NCI-H748 treated with DMSO at 0.1 percent for 48 hours (cell line): ENCODE data around the gene NCOA6.
"Not testable (repeated sequence)": the region's sequence is repeated elsewhere in the genome, so short reads cannot be mapped to it uniquely, and the experiment has no call there.

Source experiments
- DNase-seq: peaks from one replicate; lab custom pipeline; 2025; lab: John Stamatoyannopoulos, UW

Gene NCOA6

DNA sequence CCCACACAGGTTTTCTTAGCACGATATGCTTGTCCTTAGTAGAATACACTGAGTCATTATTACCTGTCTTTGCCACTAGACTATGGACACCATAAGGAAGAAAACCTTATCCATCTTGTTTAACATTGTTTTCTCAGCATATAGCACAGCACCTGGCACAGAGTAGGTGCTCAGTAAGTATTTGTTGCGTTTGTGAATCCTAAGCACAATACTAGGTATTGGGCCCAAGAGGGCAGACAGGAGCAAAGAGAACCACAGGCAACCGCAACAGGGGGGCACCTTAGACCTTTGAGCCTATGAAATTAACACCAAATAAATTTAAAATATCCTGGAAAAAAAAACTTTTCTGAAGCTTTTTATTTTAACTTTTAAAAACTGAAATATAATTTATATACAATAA, 3.7 kb upstream of the NCOA6 start:
- DNase-seq, result no peak

DNA sequence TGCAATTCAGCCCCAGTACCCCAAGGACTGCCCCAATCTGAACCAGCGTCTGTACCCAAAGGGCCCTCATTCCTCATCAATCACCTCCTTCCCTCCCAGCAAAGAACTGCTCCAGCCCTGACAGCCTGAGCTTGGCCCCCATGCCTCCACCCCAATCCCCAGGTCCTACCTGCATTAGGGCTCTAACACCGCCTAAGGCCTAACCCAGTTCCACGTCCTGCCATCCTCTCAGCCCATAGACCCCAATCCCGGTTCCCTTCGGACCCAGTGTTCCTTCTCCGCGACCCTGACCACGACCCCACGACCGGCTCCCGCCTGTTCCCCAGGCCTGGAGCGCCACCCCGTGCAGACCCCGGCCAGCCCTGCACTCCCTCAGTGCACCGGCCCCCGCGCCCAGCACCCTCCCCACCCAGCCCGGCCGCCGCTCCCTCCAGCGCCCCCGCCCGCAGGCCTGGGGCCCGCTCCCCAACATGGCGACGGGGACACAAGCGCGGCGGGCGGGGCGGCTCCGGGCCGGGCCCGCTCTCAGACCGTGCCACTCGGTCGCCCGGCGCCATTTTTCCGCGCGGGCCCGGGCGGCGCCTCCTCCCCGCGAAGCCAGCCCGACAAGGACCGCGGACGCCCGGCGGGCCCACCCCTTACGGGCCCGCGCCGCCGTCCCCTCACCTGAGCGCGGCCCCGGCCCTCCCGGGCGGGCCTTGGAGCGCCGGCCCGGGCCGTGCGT, 483 bp downstream of the NCOA6 start:
- peak; percentile 49 for DNase-seq

DNA sequence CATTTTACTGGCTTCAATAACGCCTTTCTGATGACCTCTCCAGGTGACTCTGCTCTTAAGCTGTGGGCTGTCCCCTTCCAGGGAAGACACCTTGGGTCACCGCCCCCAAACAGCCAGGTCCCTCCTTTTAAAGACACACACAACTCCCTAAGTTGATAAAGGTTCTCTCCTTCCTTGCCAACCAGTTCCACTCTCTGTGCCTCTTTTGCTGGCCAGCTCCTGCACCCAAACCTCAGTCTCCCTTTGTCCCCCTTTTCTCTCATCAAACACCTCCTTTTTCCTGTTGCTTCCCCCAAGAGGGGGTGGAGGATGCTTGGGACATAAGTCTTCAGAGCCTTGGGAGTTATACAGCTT, 1.0 kb downstream of the NCOA6 start:
- peak; percentile 79 for DNase-seq

GRCh38 chr20:34824026-34824425, 1.4 kb downstream of the NCOA6 start:
- DNase-seq, result no peak

DNA sequence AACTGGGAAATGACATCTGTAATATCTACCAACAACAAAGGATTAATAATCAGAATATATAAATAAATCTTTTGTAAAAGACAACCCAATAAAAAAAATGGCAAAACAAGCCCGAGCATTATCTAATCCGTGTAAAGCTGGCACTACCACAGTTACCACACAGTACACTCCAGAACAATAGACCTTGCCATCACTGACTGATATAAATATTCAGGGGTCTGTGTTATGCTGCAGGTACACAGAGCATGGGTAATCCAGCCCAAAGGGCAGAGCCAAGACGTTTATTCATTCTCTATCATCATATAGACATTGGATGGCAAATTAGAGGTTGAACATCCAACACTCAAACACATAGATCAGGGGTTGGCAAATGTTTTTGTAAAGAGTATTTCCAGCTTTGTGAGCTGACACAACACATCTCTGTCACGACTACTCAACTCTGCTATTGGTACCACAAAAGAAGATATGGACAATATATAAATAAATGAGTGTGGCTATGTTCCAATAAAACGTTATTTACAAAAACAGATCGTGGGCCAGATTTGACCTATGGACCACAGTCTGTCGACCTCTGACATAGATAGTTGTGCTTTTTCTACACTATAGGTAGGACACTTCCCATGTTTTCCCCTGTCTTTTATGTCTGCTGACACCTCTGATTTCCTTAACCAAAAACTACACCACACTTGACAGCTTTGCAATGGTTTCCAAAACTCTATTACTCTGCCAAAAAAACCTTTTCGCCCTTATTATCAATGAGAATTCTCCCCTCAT, 4.5 kb downstream of the NCOA6 start:
- DNase-seq, result no peak

DNA sequence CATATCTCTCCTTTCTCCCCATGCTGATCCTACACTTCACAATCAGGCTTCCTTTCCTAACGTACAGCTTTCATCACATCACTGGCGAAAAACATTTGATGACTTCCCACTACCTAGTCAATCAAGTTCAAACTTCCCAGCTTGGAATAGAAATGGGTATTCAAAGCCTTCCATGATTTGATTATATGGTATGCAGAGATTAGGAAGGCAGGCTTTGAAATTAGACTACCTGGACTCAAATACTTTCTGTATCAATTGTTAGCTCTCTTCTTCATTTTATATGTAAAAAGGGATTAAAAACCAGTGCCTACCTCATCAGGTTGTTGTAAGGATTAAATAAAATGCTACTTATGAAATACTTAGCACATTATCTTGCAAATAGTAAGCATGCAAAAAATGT, 7.7 kb downstream of the NCOA6 start:
- DNase-seq, result no peak

- DNase-seq, result no peak
Measured at GRCh38 chr20:34817072-34817471, 8.4 kb downstream of the NCOA6 start.

DNA sequence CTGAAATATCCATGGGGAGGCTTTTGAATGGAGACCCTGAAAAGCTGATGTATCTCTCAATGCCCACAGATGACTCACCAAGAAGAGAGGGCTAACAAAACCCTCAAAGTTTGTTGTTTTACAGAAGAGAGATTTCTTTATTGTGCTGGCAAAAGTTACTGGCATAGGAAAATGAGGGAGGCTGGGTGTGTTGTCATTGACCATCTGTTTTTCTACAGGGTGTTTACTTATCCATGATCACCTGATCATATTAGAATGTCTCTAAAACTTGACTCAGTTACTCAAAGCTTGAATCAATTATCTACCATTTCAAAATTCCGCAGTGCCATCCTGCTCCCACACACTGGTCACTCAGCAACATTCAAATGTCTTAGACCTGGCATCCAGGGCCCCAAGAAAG, 9.8 kb downstream of the NCOA6 start:
- no peak for DNase-seq

- no peak for DNase-seq
Measured at GRCh38 chr20:34808583-34808982, 16.9 kb downstream of the NCOA6 start.

DNA sequence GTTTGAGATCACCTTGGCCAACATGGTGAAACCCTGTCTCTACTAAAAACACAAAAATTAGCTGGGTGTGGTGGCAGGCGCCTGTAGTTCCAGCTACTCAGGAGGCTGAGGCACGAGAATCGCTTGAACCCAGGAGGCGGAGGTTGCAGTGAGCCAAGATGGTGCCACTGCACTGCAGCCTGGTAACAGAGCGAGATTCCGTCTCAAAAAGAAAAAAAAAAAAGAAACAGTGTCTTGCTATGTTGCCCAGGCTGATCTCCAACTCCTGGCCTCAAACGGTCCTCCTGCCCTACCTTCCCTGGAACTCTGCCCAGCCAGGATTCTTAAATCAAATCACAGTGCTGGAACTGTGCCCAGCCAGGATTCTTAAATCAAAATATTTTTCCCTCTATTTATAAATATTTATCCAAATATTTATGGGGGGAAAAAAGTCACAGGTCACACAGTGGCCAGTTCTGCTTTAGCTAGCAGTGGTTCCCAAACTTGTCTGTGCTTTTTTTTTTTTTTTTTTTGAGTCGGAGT, 17.4 kb downstream of the NCOA6 start:
- DNase-seq, result not testable (repeated sequence)

- DNase-seq, result no peak
Measured at GRCh38 chr20:34806255-34806654, 19.2 kb downstream of the NCOA6 start.

GRCh38 chr20:34798871-34799270, 26.6 kb downstream of the NCOA6 start:
- no peak for DNase-seq

DNA sequence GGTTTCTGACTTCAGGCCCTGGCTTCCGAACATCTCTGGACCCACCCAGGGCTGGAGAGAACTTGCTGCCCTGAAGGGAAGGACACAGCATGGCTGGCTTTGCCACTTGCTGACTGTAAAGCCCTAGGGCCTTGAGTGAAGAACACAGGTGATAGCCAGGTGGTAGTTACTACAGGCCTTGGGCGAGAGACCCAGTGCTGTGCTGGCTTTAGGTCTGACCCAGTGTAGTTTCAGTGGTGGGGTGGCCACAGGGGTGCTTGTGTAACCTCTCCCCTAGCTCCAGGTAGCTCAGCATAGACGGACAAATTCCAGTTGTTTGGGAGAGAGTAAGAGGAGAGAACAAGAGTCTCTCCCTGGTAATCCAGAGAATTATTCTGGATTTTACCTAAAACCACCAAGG, 27.1 kb downstream of the NCOA6 start:
- DNase-seq, result no peak

GRCh38 chr20:34797012-34797995, 28.1 kb downstream of the NCOA6 start:
- no peak for DNase-seq

DNA sequence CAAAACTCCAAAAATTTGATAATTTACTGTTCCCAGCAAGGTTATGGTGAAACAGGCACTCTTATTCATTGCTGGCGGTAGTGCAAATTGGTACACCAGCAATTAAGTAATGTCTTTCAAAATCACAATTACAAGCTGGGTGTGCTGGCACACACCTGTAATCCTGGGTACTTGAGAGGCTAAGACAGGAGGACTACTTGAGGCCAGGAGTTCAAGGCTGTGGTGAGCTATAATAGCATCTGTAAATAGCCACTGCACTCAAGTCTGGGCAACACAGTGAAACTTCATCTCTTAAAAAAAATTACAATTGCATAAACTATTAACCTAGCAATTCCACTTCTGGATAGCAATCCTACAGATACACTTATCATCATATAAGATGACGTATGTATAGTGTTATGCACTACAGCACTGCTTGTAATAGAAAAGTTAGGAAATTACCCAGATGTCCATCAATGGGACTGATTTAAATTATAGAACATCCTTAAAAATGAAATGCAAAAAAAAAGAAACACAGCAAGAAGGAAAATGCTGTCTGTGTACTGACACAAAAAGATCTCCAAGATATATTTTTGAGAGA, 31.4 kb downstream of the NCOA6 start:
- no peak for DNase-seq

DNA sequence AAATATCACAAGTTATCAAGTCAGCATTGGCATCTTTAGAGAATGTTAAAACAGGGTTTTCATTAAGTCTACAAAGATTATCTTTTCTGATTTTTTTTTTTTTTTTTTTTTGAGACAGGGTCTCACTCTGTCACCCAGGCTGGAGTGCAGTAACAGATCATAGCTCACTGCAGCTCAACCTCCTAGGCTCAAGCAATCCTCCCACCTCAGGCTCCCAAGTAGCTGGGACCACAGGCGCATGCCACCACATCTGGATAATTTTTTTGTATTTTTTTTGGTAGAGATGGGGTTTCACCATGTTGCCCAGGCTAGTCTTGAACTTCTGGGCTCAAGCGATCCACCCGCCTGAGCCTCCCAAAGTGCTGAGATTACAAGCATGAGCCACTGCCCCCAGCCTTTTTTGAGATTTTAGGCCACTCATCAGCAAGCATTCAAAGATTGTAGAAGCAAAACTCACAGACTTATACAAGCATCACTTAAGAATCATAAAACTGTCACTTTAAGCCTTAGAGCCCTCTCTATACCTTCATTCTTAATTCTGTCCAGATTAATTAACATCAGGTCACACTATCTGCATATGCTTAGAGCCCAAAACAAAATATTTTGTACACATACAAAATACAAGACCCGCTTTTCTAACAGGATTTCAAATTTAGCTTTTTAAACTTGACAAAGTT, 32.6 kb downstream of the NCOA6 start:
- DNase-seq, result no peak

GRCh38 chr20:34791289-34792020, 34.0 kb downstream of the NCOA6 start:
- no peak for DNase-seq

DNA sequence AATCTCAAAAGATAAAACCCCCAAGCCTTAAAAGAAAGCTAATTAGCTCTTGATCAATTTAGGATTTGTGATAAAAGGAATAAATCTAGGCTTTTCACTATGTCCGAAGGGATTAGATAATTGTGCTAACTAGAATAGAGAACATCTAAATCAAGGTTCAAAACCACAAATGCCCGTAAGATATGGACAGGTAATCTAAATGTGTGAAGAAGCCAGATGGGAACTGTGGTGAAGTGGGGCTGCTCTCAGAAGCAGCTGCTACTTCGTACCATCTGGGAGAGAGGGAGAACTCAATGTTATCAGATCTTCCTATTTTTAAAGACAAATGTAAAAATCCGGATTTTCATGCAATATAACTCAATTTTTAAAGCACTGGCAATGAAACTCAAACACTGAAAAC, 44.2 kb downstream of the NCOA6 start:
- no peak for DNase-seq

- not testable (repeated sequence) for DNase-seq
Measured at GRCh38 chr20:34780291-34780690, 45.2 kb downstream of the NCOA6 start.

DNA sequence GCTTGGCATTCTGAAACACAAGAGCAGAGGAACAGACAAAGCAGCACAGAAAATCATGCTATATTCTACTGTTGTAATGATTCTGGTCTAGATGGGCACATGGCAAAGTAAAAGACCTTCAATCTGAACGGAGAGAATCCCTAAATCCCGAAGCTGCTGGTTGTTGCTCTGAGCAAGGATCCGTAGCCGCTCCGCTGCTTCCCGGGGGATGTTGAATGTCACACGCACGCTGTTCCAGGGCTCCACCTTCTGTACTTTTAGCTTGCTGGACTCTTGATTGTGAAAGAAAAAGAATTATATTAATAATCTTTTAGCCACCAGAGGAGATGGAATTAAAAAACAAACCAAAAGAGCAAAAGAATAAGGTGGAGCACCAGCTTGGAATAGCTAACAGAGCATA, 49.3 kb downstream of the NCOA6 start:
- DNase-seq, result no peak

- DNase-seq, result no peak
Measured at GRCh38 chr20:34774886-34775285, 50.6 kb downstream of the NCOA6 start.
